ENCODE data around the gene FAM210A.
A peak's percentile ranks its signal among the peaks of the same experiment; 100 is the strongest.

The FAM210A gene

DNA sequence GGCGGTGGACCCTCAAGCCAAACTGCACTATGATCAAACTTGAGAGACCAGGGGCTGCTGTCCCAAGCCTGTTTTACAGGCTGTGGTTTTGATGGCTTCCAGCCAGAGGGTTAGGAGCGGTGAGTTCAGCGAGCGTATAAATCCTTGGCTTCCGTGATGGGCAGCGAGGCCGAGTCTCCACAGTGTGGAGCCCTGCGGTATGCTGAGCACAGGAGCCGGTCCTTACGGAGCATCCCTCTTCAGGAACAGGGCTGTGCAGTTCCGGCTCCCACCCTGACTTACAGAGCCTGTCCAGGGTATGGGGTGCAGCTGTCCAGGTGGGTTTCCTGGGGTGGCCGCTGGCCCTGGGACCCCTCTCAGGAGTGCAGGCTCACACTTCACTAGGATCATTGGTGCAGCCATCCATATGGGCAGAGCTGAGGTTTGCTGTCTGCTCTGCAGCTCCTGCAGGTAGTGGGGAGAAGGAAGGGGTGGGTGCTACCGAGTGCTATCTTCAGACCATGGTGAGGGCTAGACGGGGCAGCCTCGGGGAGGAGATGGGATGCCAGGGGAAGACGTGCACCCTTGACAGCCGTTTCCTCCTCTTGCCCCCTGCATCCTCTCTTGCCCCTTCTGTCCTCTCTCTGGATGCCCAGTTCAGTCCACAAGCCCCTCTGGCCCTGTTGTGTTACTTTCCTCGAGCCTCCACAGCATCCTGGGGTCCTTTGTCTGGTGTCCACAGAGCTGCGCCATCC is 104.3 kb downstream of the FAM210A start:
- DNase-seq (ENCODE audit: low spot score), result no peak

DNA sequence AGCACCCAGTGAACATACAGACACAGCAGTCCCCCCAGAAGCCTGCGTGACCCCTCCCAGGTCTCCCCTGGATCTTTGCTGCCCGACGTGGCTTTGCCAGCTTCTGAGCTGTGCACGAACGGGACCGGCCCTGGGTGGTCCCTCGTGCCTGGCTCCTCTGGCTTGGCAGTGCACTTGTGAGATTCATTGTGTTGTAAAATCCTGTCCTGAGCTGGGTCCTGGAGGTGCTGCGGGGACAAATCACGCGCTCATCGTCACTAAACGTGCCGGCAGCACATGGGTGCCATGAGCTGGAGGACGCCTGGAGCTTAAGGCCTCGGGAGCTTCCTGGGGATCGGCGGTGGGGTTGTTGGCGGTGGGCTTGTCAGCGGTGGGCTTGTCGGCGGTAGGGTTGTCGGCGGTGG is 104.9 kb downstream of the FAM210A start:
- DNase-seq (ENCODE audit: low spot score), result no peak

DNA sequence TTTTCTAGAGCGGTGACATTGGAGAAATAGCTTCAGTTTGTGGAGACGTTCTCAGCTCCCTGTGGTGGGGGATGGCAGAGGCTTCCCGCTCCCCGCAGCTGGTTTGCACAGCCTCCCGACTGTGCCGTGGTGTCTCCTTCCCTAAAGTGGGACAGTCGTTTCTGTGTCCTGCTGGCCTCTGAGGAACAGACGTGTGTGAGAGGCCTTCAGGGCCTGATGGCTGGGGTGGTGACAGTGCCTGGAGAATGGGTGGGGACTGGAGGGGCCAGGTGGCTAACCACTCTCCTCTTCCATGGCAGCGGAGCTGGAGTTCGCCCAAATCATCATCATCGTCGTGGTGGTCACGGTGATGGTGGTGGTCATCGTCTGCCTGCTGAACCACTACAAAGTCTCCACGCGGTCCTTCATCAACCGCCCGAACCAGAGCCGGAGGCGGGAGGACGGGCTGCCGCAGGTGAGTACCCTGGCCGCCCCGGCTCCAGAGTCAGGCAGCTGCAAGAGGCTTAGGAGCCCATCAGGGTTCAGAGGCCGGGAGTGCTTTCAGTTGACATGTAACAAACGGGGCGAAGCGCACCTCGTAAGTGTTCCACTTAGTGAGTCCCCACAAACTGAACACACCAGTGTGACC is 105.4 kb downstream of the FAM210A start:
- DNase-seq (ENCODE audit: low spot score), result no peak

DNA sequence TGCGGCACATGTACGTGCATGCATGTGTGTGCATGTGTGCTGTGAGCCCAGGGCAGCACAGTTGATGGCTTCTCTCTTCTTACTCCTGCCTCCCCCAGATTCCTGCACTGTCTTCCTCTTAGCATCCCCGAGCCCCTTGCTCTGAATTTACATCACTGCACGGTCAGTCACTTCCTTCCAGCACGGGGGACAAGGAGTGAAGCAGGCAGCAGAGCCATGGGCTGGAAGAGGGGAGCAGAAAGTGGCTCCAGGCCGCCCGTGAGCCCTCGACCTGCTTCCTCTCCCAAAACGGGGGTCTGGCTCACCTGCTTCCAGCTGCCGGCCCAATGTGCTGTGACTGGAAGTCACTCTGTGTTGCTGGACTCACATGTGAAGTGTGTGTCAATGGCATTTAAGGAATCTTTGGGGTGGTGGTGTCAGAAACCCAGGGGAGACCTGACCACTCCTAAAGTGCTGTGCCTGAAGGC is 106.1 kb downstream of the FAM210A start:
- DNase-seq (ENCODE audit: low spot score), result no peak

GRCh38 chr18:13619505-13620205 is 106.7 kb downstream of the FAM210A start:
- DNase-seq (ENCODE audit: low spot score), result no peak

DNA sequence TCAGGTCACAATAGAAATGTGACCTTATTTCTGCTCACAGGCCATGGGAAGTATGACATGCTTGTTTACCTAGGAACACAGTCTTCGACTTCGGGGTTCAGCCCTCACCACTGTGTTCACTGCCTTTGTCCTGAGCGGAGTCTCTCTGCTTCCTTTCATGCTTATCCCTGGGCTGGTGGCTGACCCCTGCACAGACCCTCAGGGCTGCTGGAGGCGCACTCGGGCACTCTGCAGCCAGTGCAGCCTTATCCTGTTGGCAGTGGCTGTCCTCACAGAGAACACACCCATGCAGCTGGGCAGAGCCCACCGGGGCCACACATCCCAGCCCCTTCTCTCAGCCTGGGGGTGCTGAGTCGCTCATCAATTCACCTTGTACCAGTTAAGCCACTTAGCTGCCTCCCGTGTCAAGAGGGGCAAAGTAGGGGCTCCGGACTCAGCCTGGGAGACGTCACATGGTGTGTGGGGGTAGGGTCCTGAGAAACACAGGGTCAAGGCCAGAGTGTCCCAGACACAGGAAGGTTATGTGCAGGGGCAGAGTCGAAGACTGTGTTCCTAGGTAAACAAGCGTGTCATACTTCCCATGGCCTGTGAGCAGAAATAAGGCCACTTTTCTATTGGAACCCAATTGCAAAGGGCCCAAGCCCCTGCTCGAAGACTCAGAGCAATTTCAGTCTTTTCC is 107.5 kb downstream of the FAM210A start:
- DNase-seq (ENCODE audit: low spot score), result no peak

DNA sequence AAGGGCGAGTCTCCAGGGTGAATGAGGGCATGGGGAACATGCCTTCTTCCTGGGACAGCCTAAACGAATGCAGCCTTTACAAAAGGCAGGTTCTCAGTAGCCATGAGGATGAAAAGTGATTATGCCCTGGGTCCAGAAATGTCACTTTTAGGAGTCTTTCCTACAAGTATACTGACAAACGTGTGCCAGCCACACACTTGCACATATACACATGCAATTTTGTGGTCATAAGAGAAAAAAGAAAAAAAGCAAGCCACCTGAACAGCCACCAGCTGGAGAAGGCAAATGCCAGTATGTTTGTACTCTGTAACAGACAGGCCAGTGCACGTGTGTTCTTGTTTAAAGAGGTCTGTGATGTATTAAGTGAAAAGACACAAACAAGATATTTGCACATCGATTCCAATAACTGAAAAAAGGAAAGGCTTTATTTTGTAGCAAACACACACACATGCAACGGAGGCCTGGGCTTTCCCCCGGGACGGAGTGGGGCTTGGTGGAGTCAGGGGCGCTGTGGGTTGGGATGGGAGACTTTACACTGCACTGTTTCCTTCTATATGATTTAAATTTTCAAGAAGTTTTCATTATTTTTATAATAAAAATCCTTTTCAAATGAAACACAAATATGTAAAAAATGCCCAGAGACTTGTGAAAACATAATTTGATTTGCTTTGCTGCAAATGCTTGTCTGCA is 108.4 kb downstream of the FAM210A start:
- no peak for DNase-seq (ENCODE audit: low spot score)

GRCh38 chr18:13616525-13617035 is 109.8 kb downstream of the FAM210A start:
- DNase-seq (ENCODE audit: low spot score), result no peak

- DNase-seq (ENCODE audit: low spot score), result no peak
Observed at GRCh38 chr18:13616041-13616440, 110.3 kb downstream of the FAM210A start.

- DNase-seq (ENCODE audit: low spot score), result peak; percentile 70
Observed at GRCh38 chr18:13615432-13615861, 110.9 kb downstream of the FAM210A start.

DNA sequence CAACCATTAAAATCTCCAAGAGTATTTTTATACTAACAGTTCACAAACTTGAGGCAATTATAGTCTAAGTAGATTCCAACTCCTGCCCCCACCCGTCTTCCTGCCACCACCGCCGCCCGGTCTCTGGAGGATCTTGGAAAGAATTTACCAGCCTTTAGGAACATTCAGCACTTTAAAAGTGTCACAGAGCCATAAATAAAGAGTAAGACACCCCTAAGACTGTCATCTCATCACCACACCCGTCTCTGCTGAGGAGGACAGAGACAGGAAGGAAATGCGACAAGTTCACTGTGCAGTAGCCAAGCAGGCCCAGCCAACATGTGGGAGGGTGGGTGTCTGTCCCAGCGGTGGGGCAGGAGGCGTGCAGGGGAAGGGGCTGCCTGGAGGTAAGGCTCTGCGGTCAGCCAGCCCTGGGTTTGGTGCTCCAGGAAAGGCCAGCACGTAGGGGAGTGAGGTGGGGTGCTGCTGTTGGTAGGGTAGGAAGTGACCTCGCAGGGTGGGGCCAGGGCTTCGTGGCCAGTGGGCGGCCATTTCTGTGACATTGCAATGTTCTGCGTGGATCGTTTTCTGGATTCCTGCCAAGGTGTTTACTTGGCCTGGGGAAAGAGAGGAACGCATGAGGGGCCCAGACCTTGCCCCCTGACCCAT is 111.6 kb downstream of the FAM210A start:
- DNase-seq (ENCODE audit: low spot score), result no peak

DNA sequence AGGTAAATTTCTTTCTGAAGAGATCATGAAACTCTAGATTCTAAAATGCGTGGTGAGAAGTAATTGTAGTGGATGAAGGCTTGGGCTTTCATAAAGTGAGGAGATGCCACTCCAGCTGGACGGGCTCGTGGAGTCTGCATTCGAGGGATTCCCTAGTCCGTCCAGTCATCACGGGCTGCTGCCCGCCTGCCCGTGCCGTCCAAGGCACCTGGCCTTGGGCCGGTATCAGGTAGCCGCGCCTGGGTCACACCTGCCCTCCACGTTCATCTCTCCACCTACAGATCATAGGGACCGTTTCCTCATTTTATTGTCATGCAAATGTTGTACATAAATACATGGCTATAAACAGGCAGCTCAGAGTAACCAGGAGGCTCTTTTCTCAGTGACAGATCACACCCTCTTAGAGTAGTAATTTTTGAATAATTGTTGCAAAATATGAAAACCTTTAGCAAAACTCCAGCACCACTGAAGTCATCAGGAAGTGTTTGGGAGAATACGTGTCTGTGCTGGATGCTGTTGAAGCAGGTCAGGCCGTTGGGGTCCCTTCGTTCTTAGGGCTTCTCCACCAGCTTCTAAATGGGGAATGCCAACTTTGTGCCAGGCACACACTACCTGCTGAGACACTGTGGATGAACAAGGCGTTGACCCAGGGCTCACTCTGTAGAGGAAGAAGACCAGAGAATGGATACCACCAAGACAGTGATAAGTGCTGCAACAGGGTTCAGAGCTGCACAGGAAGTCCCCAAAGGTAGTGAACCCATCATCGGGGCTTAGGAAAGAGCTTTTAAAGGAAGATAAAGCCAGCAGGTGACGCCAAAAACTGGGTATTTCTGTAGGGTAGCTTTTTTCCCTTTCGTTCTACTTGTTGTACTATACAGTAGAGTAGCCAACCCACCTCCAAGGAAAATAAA is 112.5 kb downstream of the FAM210A start:
- no peak for DNase-seq (ENCODE audit: low spot score)

Data from GM03348 (cell line).